K562 (cell line): ENCODE results near the gene KAT7. TPM values are rescaled to one million over a fixed set of nuclear protein-coding genes. Genes with fewer than 3 reads are reported as not detected.

ENCODE experiments used
- ATAC-seq: fragments of 200-7000 bp; cut with Tn5 transposase; 3 replicates; pipeline ENCODE4 v1.9.1; 2020; ENCODE audit warnings: moderate library complexity
- BruUV-seq: library from RNA; stranded (reverse); fragments of 400-500 nt; replicated peaks from 2 replicates; lab custom pipeline; 2021; lab: Mats Ljungman, UMichigan
- CTCF ChIA-PET: fragments of 300-600 bp; formaldehyde crosslinking; extraction: SDS; loops from one replicate; lab custom pipeline; 2021; ENCODE audit warnings: low intra/inter-chr PET ratio; lab: Yijun Ruan, JAX
- POLR2A ChIA-PET: fragments of 300-600, 350-650 bp; sonication (Branson Sonifier 250); formaldehyde crosslinking; extraction: SDS; loops from one replicate; lab custom pipeline; 2021; ENCODE audit warnings: antibody characterized with exemption, inconsistent platforms; lab: Yijun Ruan, JAX
- DNase-seq, 4 experiments: peaks; one replicate each; pipeline versions ENCODE4 v3.0.0 to v3.0.0-alpha.2; 2011 to 2018; ENCODE audit warnings: low spot score in 3 of 4, mixed read lengths in 3 of 4; ENCODE audit errors: extremely low read depth in 1 of 4
- FAIRE-seq: peaks from 2 replicates; lab custom pipeline; 2011; peaks lifted over from hg19 to GRCh38; lab: Jason Lieb, UNC
- H2AFZ ChIP-seq: 2 replicates; pipeline ENCODE4 v1.6.0; 2011; ENCODE audit warnings: low read depth, low read length, control low read depth, inconsistent platforms
- H3K27ac ChIP-seq: fragments of 200-600 bp; 3 replicates; pipeline ENCODE4 v1.8.0; 2011; ENCODE audit warnings: low read depth, mild to moderate bottlenecking, control low read depth, inconsistent platforms, low read length, moderate library complexity, mixed read lengths; ENCODE audit errors: extremely low read depth
- H3K27me3 ChIP-seq, 2 experiments: fragments of 300-600 bp in 1 of 2; 2 replicates in 1 of 2; 3 replicates in 1 of 2; pipeline versions ENCODE4 v1.6.0 to v1.8.0; 2011; ENCODE audit warnings: inconsistent platforms in 2 of 2, low read length in 2 of 2, mild to moderate bottlenecking in 1 of 2, mixed read lengths in 1 of 2, moderate library complexity in 1 of 2; ENCODE audit not compliant: control insufficient read depth in 2 of 2, insufficient read depth in 2 of 2
- H3K36me3 ChIP-seq: fragments of 300-600 bp; 3 replicates; pipeline ENCODE4 v1.8.0; 2011; ENCODE audit warnings: mild to moderate bottlenecking, low read length, inconsistent platforms; ENCODE audit not compliant: control insufficient read depth, insufficient read depth
- H3K4me1 ChIP-seq, 2 experiments: fragments of 200-600 bp in 1 of 2; replicated peaks in 1 of 2; 2 replicates in 1 of 2; 3 replicates in 1 of 2; pipeline versions ENCODE4 v1.5.1 to v1.8.0; 2011; ENCODE audit warnings: inconsistent platforms in 2 of 2, low read length in 2 of 2, mild to moderate bottlenecking in 1 of 2, mixed read lengths in 1 of 2, moderate library complexity in 1 of 2; ENCODE audit not compliant: control insufficient read depth in 2 of 2, insufficient read depth in 2 of 2
- H3K4me2 ChIP-seq: 2 replicates; pipeline ENCODE4 v1.6.1; 2011; ENCODE audit warnings: low read length, control low read depth, inconsistent platforms, mixed read lengths; ENCODE audit not compliant: insufficient read depth
- H3K4me3 ChIP-seq: fragments of 200-600 bp; sonication (generic), shearing (Covaris generic); 2 replicates; pipeline ENCODE4 v1.5.1; 2016; ENCODE audit warnings: control low read depth, inconsistent platforms
- H3K79me2 ChIP-seq: fragments of 200-600 bp; 3 replicates; pipeline ENCODE4 v1.8.0; 2011; ENCODE audit warnings: low read length, inconsistent platforms; ENCODE audit not compliant: control insufficient read depth, insufficient read depth
- H3K9ac ChIP-seq, 2 experiments: 2 replicates each; pipeline versions ENCODE4 v1.6.0 to v1.6.1; 2011; ENCODE audit warnings: low read depth in 2 of 2, low read length in 2 of 2, control low read depth in 1 of 2, inconsistent platforms in 1 of 2, mild to moderate bottlenecking in 1 of 2, mixed read lengths in 1 of 2; ENCODE audit not compliant: insufficient read depth in 1 of 2
- H3K9me1 ChIP-seq: one replicate; pipeline ENCODE4 v1.6.0; 2011; ENCODE audit warnings: inconsistent platforms, mild to moderate bottlenecking, low read length, moderate library complexity; ENCODE audit not compliant: control insufficient read depth, insufficient read depth
- H3K9me3 ChIP-seq: replicated peaks from 2 replicates; pipeline ENCODE4 v1.5.1; 2011; ENCODE audit warnings: low read depth, low read length, inconsistent platforms; ENCODE audit not compliant: control insufficient read depth, insufficient read depth
- H4K20me1 ChIP-seq: replicated peaks from 2 replicates; pipeline ENCODE4 v1.6.1; 2011; ENCODE audit warnings: low read length, inconsistent platforms, mixed read lengths; ENCODE audit not compliant: control insufficient read depth, insufficient read depth
- CSDE1 ChIP-seq, 2 experiments: fragments of 450-650 bp; IDR thresholded peaks; 2 replicates each; pipeline ENCODE4 v1.6.1; 2016; ENCODE audit warnings: mild to moderate bottlenecking in 1 of 2
- GTF2F1 ChIP-seq: IDR thresholded peaks from 2 replicates; pipeline ENCODE4 v1.6.1; 2011; ENCODE audit warnings: low read depth, low read length, improper control_type of control experiment
- MXI1 ChIP-seq: IDR thresholded peaks from 2 replicates; pipeline ENCODE4 v1.6.1; 2011; ENCODE audit warnings: low read depth, mild to moderate bottlenecking, improper control_type of control experiment, low read length
- PHB ChIP-seq: fragments of 250-450 bp; sonication (Bioruptor Pico); IDR thresholded peaks from 2 replicates; pipeline ENCODE4 v1.5.0; 2021
- TAF15 ChIP-seq: fragments of 200-400 bp; formaldehyde crosslinking; IDR thresholded peaks from 2 replicates; pipeline ENCODE4 v1.6.1; 2017; ENCODE audit warnings: mild to moderate bottlenecking, low read depth, low read length, moderate library complexity
- ZNF3 ChIP-seq: fragments of 250-450 bp; sonication (Bioruptor Pico); IDR thresholded peaks from 2 replicates; pipeline ENCODE4 v1.5.0; 2021; ENCODE audit warnings: mild to moderate bottlenecking, moderate library complexity
- ZNF764 ChIP-seq: fragments of 250-450 bp; sonication (Bioruptor Pico); IDR thresholded peaks from 2 replicates; pipeline ENCODE4 v1.4.0; 2020; ENCODE audit warnings: low read depth, mild to moderate bottlenecking, moderate library complexity
- WGBS: fragments of 100-300 bp; shearing (Covaris generic); methylation state at CpG from one replicate; pipeline ENCODE4 v1.1.6; 2016; ENCODE audit warnings: low coverage, mixed read lengths; ENCODE audit not compliant: insufficient coverage; ENCODE audit errors: missing lambda C conversion rate; 5-methylcytosine and 5-hydroxymethylcytosine counted together
- in situ Hi-C: fragments of 300-500 bp; cut with MboI; formaldehyde crosslinking; loops from 4 replicates; pipeline ENCODE4 v1.15.0; 2018; ENCODE audit warnings: inconsistent platforms, mixed read lengths
- intact Hi-C: fragments of 100-400 bp; cut with micrococcal nuclease; formaldehyde crosslinking; loops from 2 replicates; pipeline ENCODE4 v1.14.2; 2022
- polyA plus RNA-seq, 8 experiments: library from polyadenylated mRNA; depleted of rRNA in 4 of 8; stranded (reverse) in 5 of 8; unstranded in 3 of 8; fragments of >200 nt; fragmentation: Nextera tagmentation in 2 of 8; fragmentation: Illumina TruSeq in 1 of 8; extraction: Ambion mirVana in 2 of 8; extraction: Trizol in 1 of 8; gene quantifications; 2 replicates each; pipeline versions ENCODE4 v1.2.1 to v1.2.3, GENCODE V29; 2011 to 2014; ENCODE audit warnings: inconsistent platforms in 1 of 8, missing spikeins in 1 of 8
- total RNA-seq, 7 experiments: library from RNA; depleted of rRNA in 6 of 7; stranded (reverse); fragments of >200 nt in 6 of 7; fragmentation: Illumina TruSeq in 2 of 7; extraction: Trizol in 2 of 7; gene quantifications; 2 replicates each; pipeline versions ENCODE4 v1.2.1 to v1.2.3, GENCODE V29; 2011 to 2021; ENCODE audit warnings: low replicate concordance in 1 of 7
- TF ChIP-seq, protein P1 (sequence below): sonication (generic); formaldehyde crosslinking; IDR thresholded peaks from 2 replicates; pipeline ENCODE4 v1.8.0; 2022; ENCODE audit warnings: missing genetic modification reagents, mild to moderate bottlenecking, borderline replicate concordance

KAT7 gene
- total and polyA plus RNA-seq, 9 of the 15 experiments (the other 6 are each of a cell fraction or from before 2014, with no cell fraction given), result 10.8 to 57.3 (median 34.8) TPM

GRCh38 chr17:49845321-49845720, 56.8 kb downstream of the KAT7 start:
- ATAC-seq (no peak), FAIRE-seq (peak; percentile 44), DNase-seq (no peak)
- TF ChIP-seq PHB (no peak), TAF15 (no peak), ZNF764 (CRISPR knock-in tag) (no peak), ZNF3 (CRISPR knock-in tag) (no peak), MXI1 (no peak), GTF2F1 (no peak), CSDE1 (IDR thresholded peaks at IDR 0.05) (no peak)
- TF ChIP-seq, protein P1, sequence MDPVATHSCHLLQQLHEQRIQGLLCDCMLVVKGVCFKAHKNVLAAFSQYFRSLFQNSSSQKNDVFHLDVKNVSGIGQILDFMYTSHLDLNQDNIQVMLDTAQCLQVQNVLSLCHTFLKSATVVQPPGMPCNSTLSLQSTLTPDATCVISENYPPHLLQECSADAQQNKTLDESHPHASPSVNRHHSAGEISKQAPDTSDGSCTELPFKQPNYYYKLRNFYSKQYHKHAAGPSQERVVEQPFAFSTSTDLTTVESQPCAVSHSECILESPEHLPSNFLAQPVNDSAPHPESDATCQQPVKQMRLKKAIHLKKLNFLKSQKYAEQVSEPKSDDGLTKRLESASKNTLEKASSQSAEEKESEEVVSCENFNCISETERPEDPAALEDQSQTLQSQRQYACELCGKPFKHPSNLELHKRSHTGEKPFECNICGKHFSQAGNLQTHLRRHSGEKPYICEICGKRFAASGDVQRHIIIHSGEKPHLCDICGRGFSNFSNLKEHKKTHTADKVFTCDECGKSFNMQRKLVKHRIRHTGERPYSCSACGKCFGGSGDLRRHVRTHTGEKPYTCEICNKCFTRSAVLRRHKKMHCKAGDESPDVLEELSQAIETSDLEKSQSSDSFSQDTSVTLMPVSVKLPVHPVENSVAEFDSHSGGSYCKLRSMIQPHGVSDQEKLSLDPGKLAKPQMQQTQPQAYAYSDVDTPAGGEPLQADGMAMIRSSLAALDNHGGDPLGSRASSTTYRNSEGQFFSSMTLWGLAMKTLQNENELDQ, result no peak
- no peaks in the 10 kb centered on the region for H3K9me3 ChIP-seq
- BruUV-seq, result no TSS peak
- CTCF ChIA-PET, result no interaction called here
- H4K20me1 ChIP-seq, result 0 out of 2 replicates have a peak, but pooled peaks cover 4% of the 10 kb centered on the region
- H3K9me1 ChIP-seq, result no peaks in the 10 kb centered on the region
- no peaks in the 10 kb centered on the region for H3K36me3 ChIP-seq
- peaks cover 0 to 4% of the 10 kb centered on the region in 2 experiments; a peak in 1 of 5 replicates for H3K27me3 ChIP-seq
- H3K79me2 ChIP-seq, result no peaks in the 10 kb centered on the region
- H3K4me3 ChIP-seq, result no peak overlapping the region
- intact Hi-C loops (no loop called here), in situ Hi-C loops (loop anchor here (5.0 kb wide), 2 partner anchors 138 to 273 kb away; partner anchors contain the start of gene SLC35B1)
- H3K9ac ChIP-seq, result peak overlapping the region; percentile 2 to 67; a peak in 2 of 4 replicates
- POLR2A ChIA-PET, result no interaction called here
- H3K4me1 ChIP-seq, result peaks cover 0 to 5% of the 10 kb centered on the region in 2 experiments; a peak in 2 of 5 replicates
- WGBS, result 25% methylated on average over 3 of the region's 3 CpGs
- no peak overlapping the region for H2AFZ ChIP-seq
- no peak overlapping the region for H3K4me2 ChIP-seq
- no peak overlapping the region for H3K27ac ChIP-seq
